Neutrophil (primary cell): ENCODE results near the gene KLK12.

Experiments used
- H3K27ac ChIP-seq: fragments of 200-600 bp; sonication (generic); 2 replicates; pipeline ENCODE4 v1.5.1; 2016; ENCODE audit warnings: mild to moderate bottlenecking, moderate library complexity
- H3K27me3 ChIP-seq: fragments of 200-600 bp; sonication (generic); 2 replicates; pipeline ENCODE4 v1.6.0; 2016; ENCODE audit warnings: mild to moderate bottlenecking
- H3K36me3 ChIP-seq: fragments of 200-600 bp; sonication (generic); 2 replicates; pipeline ENCODE4 v1.5.1; 2017
- H3K4me1 ChIP-seq, 2 experiments: fragments of 200-600 bp in 1 of 2; sonication (generic) in 1 of 2; 1 replicate in 1 of 2; 2 replicates in 1 of 2; pipeline versions ENCODE4 v1.5.1 to v1.6.1; 2013 to 2016; ENCODE audit warnings: low read depth in 1 of 2, low read length in 1 of 2, mild to moderate bottlenecking in 1 of 2, moderate library complexity in 1 of 2; ENCODE audit not compliant: control insufficient read depth in 1 of 2, insufficient read depth in 1 of 2
- H3K4me3 ChIP-seq, 2 experiments: fragments of 200-600 bp in 1 of 2; sonication (generic) in 1 of 2; 1 replicate in 1 of 2; 2 replicates in 1 of 2; pipeline ENCODE4 v1.5.1; 2013 to 2016; ENCODE audit warnings: low read depth in 1 of 2, low read length in 1 of 2, mild to moderate bottlenecking in 1 of 2, moderate library complexity in 1 of 2
- H3K9me3 ChIP-seq: fragments of 200-600 bp; sonication (generic); 2 replicates; pipeline ENCODE4 v1.5.1; 2016
- TF ChIP-seq, protein P1 (sequence below): fragments of 200-600 bp; sonication (generic); IDR thresholded peaks from 2 replicates; pipeline ENCODE4 v1.5.1; 2016; ENCODE audit warnings: antibody characterized with exemption

Gene KLK12

GRCh38 chr19:51002089-51002532, 32.7 kb downstream of the KLK12 start:
- Histone ChIP-seq H3K4me3 (no peak overlapping the region), H3K27me3 (peaks cover 31% of the 10 kb centered on the region), H3K9me3 (no peaks in the 10 kb centered on the region), H3K4me1 (no peaks in the 10 kb centered on the region), H3K36me3 (no peaks in the 10 kb centered on the region), H3K27ac (no peak overlapping the region)
- TF ChIP-seq, protein P1, sequence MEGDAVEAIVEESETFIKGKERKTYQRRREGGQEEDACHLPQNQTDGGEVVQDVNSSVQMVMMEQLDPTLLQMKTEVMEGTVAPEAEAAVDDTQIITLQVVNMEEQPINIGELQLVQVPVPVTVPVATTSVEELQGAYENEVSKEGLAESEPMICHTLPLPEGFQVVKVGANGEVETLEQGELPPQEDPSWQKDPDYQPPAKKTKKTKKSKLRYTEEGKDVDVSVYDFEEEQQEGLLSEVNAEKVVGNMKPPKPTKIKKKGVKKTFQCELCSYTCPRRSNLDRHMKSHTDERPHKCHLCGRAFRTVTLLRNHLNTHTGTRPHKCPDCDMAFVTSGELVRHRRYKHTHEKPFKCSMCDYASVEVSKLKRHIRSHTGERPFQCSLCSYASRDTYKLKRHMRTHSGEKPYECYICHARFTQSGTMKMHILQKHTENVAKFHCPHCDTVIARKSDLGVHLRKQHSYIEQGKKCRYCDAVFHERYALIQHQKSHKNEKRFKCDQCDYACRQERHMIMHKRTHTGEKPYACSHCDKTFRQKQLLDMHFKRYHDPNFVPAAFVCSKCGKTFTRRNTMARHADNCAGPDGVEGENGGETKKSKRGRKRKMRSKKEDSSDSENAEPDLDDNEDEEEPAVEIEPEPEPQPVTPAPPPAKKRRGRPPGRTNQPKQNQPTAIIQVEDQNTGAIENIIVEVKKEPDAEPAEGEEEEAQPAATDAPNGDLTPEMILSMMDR: no peak

- H3K27ac ChIP-seq: no peak within 1 kb of the TSS
- no peak within 1 kb of the TSS for H3K4me3 ChIP-seq
These were observed 33.3 kb downstream of the KLK12 start, which contains the start of gene KLK8 for GRCh38 chr19:51001515-51001914. KLK8 (minus strand) TSS chr19:51001604; CDS start chr19:51001167, 437 bp downstream.

DNA sequence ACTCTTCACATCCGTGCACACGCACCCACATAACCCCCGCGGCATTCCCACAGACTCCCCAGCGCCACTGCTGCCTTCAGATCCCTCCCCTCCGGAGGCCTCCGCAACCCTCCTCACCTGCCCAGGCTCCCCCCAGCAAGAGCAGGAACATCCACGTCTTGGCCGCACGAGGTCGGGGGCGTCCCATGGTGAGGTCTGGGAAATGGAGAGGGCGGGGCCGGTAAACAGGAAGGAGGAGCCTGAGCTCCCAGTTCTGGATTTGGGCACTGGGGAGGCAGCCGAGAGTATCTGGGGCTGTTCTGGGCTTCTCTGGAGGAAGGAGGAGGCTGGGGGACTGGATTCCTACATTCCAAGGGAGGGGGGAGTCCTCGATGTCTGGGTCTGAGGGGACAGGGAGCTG, 33.8 kb downstream of the KLK12 start:
- H3K4me1 ChIP-seq: no peaks in the 10 kb centered on the region
- H3K36me3 ChIP-seq: no peaks in the 10 kb centered on the region
- TF ChIP-seq, protein P1: no peak
- H3K9me3 ChIP-seq: no peaks in the 10 kb centered on the region
- H3K27ac ChIP-seq: no peak overlapping the region
- H3K4me3 ChIP-seq: no peak overlapping the region
- peaks cover 31% of the 10 kb centered on the region for H3K27me3 ChIP-seq

More at GRCh38 chr19:51001515-51001914, 33.3 kb downstream of the KLK12 start, which contains the start of gene KLK8:
- peaks cover 31% of the 10 kb centered on the region for H3K27me3 ChIP-seq
- TF ChIP-seq, protein P1: no peak
- no peaks in the 10 kb centered on the region for H3K9me3 ChIP-seq
- H3K4me1 ChIP-seq: no peaks in the 10 kb centered on the region
- H3K36me3 ChIP-seq: no peaks in the 10 kb centered on the region

DNA sequence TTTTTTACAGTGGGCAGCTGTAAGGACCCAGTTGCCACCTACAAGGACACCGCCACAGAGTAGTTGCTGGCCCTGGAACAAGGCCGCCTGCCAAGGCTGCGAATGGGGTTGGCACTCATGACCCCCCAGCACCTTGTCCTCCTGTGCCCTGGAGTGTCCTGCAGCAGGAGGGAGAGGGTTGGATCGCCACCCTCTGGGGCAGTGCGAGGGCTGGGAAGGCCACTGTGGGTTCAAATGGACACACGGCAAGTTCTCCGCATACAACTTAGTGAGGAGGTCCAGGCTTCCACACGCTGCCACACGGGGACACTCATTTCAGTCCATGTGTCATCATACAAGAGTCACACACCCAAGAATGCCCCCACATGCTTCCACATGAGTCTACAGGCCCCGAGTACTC, 34.4 kb downstream of the KLK12 start:
- TF ChIP-seq, protein P1: no peak
- H3K27ac ChIP-seq: no peak overlapping the region

DNA sequence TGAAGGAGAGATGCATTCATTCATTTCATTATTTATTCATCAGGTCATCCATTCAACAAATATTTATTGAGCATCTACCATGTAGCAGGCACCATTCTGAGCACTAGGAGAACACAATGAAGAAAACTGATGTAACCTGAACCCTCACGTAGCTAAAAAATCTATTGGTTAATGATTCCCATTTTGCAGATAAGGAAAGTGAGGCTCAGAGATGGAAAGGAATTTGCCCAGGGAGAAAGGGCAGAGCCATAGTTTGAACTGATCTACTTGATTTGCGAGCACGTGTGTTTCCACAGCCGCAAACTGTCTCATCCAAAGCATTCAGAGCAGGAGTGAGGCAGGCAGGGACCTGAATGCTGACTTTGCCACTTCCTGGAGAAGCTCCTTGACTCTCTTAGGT, 36.1 kb downstream of the KLK12 start:
- Histone ChIP-seq H3K27me3 (peaks cover 31% of the 10 kb centered on the region), H3K4me3 (no peak overlapping the region), H3K4me1 (no peaks in the 10 kb centered on the region), H3K9me3 (no peaks in the 10 kb centered on the region), H3K27ac (no peak overlapping the region), H3K36me3 (no peaks in the 10 kb centered on the region)
- TF ChIP-seq, protein P1: no peak

More for the DNA sequence above, 34.4 kb downstream of the KLK12 start:
- Histone ChIP-seq H3K27me3 (peaks cover 31% of the 10 kb centered on the region), H3K9me3 (no peaks in the 10 kb centered on the region), H3K4me1 (no peaks in the 10 kb centered on the region), H3K4me3 (no peak overlapping the region), H3K36me3 (no peaks in the 10 kb centered on the region)
